NCI-H2227 (cell line): ENCODE measurements around the gene ETV7.
"Not testable (repeated sequence)": the region's sequence is repeated elsewhere in the genome, so short reads cannot be mapped to it uniquely, and the experiment has no call there.

Experiments
- DNase-seq: peaks from one replicate; lab custom pipeline; 2025; ENCODE audit not compliant: unreplicated experiment; lab: John Stamatoyannopoulos, UW

The ETV7 gene

DNA sequence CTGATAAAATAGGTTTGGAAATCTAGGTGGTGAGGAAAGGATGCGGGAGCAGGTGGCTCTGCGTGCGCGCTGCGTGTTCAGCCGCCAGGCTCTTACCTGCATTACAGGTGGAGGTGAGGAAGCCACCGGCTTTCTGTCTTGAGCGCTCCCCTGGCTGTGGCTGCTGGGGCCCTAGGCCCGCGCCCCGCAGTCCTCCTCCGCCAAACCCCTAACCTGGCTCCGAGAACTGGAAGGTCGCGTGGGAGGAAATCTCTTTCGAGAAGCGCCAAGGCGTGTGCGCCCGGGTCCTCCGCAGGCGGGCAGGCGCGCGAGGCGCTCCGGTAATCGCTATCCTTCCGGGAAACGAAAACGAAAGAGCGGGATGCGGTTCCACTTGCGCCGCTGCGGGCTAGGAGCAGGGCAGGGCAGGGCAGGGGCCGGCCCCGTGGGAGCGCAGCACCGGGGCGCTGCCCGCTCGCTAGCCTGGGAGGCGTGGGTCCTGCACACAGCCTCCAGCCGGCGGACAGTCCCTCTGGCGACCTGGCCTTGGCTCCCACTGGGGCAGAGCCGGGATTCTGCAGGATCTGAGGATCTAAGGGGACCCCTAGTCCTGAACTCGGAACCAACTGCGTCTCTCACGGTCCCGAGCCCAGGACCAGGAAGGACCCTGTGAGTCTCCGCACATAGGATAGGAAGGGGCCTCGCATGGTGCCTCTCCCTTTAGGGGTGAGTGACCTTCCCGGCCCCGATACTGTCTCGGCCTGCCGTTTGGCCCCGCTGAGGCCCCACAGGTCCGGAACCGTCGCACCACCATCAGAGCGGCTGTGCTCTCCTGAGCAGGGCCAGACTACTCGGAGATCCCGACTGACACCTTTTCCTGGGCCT lies at the start of gene ETV7:
Gene ETV7, minus strand, starts transcription at position 230 of the 864 bp plus-strand sequence. Its CDS starts 128 bp downstream, at position 102.
- DNase-seq: peak; percentile 14

DNA sequence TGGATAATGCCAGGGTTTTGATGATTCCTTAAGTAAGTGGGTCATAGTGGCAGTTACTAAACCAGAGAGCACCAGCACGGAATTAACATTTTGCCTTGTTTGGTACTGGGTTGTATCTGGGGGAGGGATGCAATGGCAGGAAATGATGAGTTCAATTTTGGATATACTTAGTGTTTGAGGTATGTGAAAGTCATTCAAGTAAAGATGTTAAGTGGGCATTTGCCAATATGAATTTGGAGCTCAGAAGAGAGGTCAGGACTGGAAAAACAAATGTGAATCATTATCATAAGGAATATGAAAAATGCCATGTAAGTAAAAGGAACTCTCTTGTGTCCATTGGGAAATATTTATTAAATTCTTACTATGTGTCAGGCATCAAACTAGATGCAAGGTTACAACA lies 49.0 kb upstream of the ETV7 start:
- no peak for DNase-seq

DNA sequence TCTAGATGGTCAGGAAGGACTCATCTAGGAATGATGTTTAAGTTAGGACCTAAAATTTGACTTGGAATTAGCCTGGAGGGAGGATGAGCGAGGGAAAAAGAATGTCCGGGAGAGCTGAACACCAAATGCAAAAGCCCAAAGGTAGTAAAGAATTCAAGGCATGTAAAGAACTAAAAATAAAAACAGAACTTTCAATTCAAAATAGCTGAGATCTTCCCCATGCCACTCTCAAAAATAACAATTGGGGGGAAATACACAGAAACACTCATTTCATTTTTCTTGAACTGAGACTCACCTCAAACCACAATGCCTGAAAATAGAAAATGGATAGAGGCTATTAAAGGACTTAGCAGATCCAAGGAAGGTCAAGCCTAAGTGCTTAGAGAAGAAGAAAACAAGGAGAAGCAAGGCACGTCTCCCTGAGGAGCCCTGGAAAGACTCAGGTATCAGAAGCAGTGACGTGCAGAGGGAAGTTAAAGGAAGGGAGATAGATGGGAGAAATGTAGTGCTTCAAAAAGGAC lies 44.7 kb upstream of the ETV7 start:
- peak; percentile 8 for DNase-seq

GRCh38 chr6:36431197-36431596 lies 43.7 kb upstream of the ETV7 start:
- DNase-seq: no peak

GRCh38 chr6:36430351-36430750 lies 42.9 kb upstream of the ETV7 start:
- no peak for DNase-seq

DNA sequence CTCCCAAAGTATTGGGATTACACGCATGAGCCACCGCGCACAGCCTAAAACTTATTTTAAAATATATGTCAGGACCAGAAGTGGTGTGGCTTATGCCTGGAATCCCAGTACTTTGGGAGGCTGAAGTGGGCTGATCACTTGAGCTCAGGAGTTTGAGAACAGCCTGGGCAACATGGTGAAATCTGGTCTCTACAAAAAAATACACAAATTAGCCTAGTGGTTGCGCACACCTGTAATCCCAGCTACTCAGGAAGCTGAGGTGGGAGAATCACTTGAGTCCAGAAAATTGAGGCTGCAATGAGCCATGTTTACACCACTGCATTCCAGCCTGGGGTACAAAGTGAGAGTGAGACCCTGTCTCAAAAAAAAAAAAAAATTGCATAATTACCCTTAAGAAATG lies 41.4 kb upstream of the ETV7 start:
- no peak for DNase-seq

DNA sequence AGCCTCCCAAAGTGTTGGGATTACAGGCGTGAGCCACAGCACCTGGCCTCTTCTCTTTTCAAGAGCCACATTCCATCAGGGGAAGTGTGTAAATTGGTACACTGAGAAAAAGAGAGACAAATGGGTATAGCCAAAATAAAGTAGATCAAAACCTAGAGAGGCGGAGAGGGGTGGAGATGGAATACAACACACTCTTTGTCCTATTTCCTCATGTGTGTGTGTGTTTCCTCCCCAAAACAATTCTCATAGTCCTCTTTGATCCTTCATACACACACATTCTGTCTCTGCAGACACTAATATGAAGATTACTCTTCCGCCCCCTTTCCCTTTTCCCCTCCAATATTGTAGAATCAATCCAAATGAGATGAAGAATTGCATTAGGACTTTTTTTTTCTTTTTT lies 39.2 kb upstream of the ETV7 start:
- no peak for DNase-seq

- DNase-seq: peak; percentile 99
Observed at GRCh38 chr6:36423101-36423824, 35.8 kb upstream of the ETV7 start.

- DNase-seq: no peak
Observed at GRCh38 chr6:36422714-36423100, 35.2 kb upstream of the ETV7 start.

- DNase-seq: no peak
Observed at GRCh38 chr6:36419310-36419709, 31.8 kb upstream of the ETV7 start.

GRCh38 chr6:36418558-36418957 lies 31.1 kb upstream of the ETV7 start:
- DNase-seq: no peak

DNA sequence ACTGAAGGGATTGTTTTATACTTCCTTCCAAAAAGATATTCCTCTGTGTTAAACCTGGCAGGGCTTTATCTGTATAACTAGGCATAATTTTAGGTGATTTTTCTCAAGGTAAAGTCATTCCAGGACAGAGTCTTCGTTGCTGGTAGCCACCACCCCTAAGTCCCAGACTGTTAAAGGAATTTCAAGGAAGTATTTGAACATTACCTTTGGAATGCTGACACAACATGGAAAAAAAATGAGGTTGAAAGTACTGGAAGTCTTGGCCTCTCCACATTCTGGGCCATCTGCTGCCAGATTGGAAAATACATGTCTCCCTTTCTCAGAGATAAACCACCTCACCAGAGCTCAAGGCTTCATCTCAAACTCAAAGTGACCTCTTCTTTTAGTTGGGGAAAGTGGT lies 27.0 kb upstream of the ETV7 start:
- DNase-seq: no peak

GRCh38 chr6:36413489-36414480 lies 26.3 kb upstream of the ETV7 start:
- DNase-seq: no peak

DNA sequence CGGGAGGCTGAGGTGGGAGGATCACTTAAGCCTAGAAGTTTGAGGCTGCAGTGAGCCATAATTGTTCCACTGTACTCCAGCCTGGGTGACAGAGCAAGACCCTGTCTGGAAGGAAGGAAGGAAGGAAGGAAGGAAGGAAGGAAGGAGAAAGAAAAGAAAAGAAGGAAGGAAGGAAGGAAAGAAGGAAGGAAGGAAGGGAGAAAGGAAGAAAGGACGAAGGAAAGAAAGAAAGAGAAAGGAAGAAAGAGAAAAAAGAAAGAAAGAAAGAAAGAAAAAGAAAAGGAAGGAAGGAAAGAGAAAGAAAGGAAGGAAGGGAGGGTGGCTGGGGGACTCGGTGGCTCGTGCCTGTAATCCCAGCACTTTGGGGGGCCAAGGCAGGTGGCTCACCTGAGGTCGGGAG lies 22.2 kb upstream of the ETV7 start:
- not testable (repeated sequence) for DNase-seq

DNA sequence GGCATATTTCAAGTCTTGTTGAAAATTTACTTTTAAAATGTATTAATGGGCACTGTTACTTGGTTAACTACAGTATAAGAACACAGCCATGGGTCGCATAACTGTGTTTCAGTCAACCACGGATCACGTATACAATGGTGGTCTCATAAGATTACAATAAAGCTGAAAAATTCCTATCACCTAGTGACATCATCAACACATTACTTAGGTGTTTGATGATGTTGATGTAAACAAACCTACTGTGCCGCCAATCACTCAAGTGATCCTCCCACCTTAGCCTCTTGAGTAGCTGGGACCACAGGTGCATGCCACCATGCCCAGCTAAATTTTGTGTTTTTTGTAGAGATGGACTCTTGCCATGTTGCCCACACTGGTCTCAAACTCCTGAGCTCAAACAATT lies 16.7 kb upstream of the ETV7 start:
- no peak for DNase-seq

- DNase-seq: no peak
Observed at GRCh38 chr6:36402481-36402880, 15.0 kb upstream of the ETV7 start.

- DNase-seq: no peak
Observed at GRCh38 chr6:36399970-36400369, 12.5 kb upstream of the ETV7 start.

GRCh38 chr6:36392621-36393020 lies 5.2 kb upstream of the ETV7 start:
- no peak for DNase-seq

GRCh38 chr6:36389353-36389752 lies 1.9 kb upstream of the ETV7 start:
- no peak for DNase-seq

GRCh38 chr6:36386495-36387439 lies 702 bp downstream of the ETV7 start:
- DNase-seq: peak; percentile 65
